Ovary (tissue), 3 donors: ENCODE data around the gene PCBP1.

Source experiments
- CTCF ChIP-seq, 3 donors: fragments of 450-650 bp in 2 of 3; fragments of 200-600 bp in 1 of 3; IDR thresholded peaks; one replicate each; pipeline versions ENCODE4 v1.5.1 to v1.8.0; 2016 to 2022; ENCODE audit warnings: antibody characterized with exemption in 3 of 3, mild to moderate bottlenecking in 1 of 3
- POLR2A ChIP-seq: fragments of 450-650 bp; IDR thresholded peaks from one replicate; pipeline ENCODE4 v1.6.1; 2017; ENCODE audit warnings: antibody characterized with exemption, mild to moderate bottlenecking, moderate library complexity
- donor health status: DM: no; HTN: no; CAD: no.

- TF ChIP-seq CTCF (IDR thresholded peaks at IDR 0.05) (no peak), POLR2A (no peak)
Observed at GRCh38 chr2:70123051-70123828, 36.0 kb downstream of the PCBP1 start.
